GM18508 (cell line): ENCODE measurements around the gene TK1.
"Not testable (repeated sequence)": the region's sequence is repeated elsewhere in the genome, so short reads cannot be mapped to it uniquely, and the experiment has no call there.

Experiments used
- ATAC-seq: cut with Tn5 transposase; IDR thresholded peaks from one replicate; pipeline ENCODE4 v1.9.1; 2021; ENCODE audit warnings: moderate number of reproducible peaks; ENCODE audit not compliant: insufficient read depth, unreplicated experiment

TK1 gene, protein sequence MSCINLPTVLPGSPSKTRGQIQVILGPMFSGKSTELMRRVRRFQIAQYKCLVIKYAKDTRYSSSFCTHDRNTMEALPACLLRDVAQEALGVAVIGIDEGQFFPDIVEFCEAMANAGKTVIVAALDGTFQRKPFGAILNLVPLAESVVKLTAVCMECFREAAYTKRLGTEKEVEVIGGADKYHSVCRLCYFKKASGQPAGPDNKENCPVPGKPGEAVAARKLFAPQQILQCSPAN

DNA sequence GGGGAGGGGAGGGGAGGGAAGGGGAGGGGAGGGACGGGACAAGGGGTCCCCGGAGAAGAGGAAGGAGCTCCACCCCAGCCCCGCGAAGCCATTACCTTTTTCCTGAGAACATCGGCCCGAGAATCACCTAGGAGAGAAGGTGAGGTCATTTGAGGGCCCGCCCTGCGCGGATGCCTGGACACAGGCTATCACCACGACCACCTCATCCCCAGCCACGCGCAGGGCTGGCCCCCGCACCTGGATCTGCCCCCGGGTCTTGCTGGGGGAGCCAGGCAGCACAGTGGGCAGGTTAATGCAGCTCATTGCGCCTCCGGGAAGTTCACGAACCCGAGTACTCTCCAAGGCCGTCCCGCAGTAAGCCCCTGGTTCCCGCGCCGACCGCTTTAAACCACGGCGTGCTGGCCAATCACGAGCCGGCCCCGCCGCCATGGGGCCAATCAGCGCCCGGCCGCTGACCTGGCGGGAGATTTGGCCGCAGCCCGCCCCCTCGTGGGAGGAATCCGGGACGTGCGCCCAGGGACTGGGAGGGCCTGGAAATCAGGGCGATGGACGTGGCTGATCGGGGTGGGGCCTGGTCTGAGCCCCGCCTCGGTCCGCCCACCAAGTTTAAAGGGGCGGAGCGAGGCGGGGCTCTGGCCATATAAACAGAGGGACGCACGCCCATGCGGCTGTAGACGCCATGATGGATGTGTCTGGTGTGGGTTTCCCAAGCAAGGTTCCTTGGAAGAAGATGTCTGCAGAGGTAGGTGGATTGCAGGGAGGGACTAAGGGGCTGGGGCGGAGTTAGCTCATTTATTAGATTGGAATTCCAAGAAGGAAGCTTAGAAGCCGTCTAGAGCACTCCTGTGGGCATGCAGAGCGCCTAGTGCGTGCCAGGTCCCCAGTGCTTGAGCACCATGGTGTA is at the start of gene TK1, which contains the start of gene AFMID:
TSS of gene TK1 (minus strand) at position 361 of the 904 bp plus-strand sequence. CDS start at position 303, 58 bp downstream.
TSS of gene AFMID (plus strand) at position 671 of the 904 bp plus-strand sequence. CDS start at position 680, 9 bp downstream.
- ATAC-seq = peak; percentile 52

DNA sequence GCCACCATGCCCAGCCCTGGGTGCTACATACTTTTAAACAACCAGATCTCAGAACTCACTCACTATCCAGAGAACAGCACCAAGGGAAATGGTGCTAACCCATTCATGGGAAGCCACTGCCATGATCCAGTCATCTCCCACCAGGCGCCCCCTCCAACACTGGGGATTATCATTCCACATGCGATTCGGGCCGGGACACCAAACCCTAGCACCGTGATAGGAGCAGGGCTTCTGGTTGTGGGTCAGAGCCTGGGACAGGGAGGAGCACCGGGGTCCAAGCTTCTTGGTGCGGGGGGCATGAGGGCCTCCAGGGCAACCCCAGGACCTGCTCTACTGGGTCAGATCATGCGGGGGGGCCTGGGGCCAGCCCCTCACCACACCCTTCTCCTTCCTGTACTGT is 49.0 kb upstream of the TK1 start:
- ATAC-seq = no peak

DNA sequence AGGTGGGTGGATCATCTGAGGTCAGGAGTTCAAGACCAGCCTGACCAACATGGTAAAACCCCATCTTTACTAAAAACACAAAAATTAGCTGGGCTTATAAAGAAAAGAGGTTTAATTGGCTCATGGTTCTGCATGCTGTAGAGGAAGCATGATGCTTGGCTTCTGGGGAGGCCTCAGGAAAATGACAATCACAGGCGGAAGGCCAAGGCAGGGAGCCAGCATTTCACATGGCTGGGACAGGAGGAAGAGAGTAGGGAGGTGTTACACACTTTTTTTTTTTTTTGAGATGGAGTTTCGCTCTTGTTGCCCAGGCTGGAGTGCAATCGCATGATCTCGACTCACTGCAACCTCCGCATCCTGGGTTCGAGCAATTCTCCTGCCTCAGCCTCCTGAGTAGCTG is 48.2 kb upstream of the TK1 start:
- not testable (repeated sequence) for ATAC-seq

DNA sequence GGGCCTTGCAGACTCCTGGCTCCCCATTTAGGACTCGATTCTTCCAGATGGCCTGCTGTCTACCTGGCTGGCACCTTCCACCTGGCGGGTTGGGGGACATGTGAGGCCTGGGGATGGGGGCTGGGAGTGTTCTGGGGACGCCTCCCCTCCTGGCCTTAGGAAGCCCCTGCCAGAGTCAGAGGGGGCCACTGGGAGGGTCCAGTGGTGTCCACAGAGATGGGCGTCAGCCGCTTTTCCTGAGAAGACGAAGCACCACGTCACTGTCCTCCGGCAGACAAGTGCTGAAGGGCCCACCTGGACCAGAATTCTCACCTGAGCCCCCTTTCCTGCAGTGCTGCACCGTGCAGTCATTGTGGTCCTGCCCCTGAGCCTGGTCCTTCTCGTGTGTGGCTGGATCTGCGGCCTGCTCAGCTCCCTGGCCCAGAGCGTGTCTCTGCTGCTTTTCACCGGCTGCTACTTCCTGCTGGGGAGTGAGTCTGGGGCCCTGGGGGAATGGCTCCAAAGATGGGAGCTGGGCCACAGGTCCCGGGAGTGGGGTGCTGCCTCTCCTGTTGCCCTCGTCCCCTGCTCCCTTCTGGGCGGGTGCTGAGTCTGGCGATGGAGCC is 47.5 kb upstream of the TK1 start:
- no peak for ATAC-seq

DNA sequence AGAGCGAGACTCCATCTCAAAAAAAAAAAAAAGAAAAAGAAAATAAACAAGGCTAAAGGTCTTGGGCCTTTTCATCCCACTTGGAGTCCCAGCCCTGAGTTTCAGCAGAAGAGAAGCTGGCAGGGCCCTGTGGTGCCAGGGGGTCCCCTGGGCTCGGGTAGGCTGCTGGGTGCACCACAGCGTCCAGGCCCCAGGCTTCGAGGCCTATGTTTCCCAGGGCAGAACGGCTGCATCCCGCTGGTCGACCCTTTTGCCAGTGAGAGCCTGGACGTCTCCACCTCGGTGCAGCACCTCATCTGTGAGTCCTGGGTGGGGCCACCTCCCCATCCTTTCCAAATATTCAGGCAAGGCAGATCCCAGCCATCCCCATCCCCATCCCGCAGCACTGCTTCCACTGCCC is 46.8 kb upstream of the TK1 start:
- ATAC-seq = no peak

DNA sequence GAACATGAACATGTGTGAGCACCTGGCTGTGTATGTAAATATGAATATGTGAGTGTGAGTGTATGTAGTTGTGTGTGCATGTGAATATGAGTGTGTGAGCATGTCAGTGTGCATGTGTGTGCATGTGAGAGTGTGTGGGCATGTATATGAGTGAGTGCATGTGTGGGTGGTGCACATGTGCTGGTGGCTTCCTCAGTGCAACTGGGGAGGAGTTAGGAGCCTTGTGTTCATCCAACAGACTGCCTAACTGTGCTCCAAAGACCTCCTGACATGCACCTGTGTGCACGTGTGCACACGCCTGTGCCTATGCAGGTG is 46.0 kb upstream of the TK1 start:
- ATAC-seq = no peak

DNA sequence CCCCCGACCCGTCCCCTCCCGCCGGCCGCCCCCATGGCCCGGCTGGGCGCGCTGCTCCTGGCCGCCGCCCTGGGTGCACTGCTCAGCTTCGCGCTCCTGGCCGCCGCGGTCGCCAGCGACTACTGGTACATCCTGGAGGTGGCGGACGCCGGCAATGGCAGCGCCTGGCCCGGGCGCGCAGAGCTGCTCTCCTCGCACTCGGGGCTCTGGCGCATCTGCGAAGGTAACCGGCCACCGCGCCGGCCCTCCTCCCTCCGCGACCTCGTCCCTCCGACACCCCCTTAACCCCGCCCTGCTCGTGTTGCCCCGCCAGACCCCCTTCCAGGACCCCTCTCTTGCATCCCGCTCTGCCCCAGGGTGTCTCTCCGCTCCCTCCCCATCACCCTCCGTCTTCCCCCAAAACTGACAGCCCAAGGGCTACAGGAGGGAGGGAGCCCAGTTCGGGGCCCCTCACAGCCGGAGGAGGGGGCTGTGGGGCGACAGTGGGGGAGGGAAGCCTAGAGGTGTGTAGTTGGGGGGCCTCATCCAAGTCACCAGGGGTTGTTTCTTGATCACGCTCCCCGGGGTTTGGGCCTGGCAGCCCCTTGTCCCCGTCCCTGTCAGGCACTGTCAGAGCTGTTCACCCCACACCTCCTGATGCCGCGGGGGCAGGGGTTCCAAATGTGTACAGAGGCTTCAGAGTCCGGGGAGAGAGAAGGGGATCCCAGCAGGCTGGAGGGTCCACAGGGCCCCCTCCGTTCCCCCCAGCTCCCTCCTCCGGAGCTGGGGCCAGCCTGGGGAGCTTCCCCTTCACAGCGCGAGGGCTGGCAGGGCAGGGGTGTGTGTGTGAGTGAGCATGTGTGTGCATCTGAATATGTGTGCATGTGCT is 45.4 kb upstream of the TK1 start:
- ATAC-seq = no peak

DNA sequence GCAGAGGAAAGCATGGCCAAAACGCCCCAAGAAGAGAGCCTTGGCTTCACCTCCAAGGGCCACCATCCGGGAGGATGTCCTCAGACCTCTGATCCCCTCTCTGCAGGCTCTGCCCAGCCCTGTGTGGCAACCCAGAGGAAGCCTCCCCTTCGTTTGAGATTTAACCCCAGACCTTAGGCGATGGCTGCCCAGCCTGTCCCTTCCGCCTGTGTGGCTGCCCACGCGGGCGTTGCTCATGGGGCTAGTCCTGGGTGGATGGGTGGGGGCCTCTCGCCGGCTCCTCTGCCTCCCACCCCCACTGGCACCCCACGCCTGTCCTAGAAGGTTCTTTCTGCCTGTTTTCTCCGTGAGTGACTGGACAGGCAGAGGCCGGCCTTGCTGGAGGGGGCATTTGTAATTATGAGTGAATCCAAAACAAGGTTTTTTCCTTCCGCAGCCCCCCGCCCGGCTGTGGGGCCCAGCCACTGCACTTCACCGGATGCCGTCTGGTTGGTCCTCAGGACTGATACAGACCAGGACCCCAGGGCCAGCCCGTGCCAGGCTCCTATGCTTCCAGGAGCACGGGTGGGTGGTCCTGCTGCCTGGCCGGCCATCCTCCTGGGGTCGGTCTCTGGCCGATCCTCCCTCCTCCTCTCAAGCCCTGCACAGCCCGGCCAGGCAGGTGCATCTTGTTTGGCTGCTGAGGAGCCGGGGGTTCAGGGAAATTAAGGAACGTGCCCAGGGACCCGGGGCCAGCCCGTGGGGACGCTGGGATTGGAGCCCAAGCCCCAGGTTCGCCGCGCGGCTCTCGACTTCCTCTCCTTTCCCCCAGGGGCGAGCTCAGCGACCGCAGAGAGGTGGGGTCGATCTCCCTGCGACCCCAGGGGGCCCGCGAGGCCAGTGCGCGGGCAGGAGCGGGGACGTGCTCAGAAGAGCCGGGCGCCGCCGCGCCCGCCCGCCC is 44.4 kb upstream of the TK1 start, which contains the start of gene TMEM235:
TSS of gene TMEM235 (plus strand) at position 636 of the 940 bp plus-strand sequence. CDS start 393 bp downstream, outside the sequence.
- ATAC-seq = no peak

DNA sequence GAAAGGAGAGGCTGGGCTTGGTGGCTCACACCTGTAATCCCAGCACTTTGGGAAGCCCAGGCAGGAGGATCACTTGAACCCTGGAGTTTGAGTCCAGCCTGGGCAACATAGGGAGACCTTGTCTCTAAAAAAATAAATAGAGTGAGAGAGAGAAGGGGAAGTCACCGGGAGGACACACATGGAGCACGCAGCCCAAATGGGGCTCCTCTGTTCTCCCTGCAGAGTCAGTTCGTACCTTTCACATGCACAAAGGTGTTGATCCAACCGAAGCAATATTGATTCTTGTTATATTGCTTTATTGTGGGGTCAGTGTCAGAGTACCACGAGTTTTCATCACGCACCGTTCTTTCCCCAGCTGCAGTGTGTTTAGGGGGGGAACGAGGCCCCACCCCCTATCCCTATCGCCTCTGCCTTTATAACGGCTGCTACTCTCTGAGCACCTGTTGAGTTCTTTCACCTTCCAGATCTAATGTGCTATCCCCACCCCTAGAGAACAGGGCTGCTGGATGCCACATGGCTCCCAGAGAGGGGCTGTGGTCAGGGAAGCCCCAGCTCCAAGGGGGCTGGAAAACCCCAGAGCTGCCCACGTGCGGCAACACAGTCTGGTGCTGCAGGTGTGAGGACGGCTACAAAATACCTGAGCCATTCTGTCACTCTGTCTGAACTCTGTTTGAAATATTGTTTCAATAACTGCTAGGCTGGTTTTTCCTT is 43.6 kb upstream of the TK1 start:
- ATAC-seq = no peak

DNA sequence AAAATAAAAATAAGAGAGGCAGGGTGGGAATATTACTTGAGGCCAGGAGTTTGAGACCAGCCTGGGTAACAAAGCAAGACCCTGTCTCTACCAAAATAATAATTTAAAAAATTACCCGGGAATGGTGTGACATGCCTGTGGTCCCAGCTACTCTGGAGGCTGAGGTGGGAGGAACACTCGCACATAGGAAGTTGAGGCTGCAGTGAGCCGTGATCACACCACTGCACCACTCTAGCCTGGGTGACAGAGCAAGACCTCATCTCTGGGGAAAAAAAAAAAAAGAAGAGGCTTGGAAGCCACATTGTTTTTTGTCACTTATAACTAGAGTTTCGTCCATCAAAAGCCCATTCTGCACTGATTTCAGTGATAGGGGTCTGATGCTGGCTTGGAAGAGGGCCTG is 41.3 kb upstream of the TK1 start:
- ATAC-seq = no peak

DNA sequence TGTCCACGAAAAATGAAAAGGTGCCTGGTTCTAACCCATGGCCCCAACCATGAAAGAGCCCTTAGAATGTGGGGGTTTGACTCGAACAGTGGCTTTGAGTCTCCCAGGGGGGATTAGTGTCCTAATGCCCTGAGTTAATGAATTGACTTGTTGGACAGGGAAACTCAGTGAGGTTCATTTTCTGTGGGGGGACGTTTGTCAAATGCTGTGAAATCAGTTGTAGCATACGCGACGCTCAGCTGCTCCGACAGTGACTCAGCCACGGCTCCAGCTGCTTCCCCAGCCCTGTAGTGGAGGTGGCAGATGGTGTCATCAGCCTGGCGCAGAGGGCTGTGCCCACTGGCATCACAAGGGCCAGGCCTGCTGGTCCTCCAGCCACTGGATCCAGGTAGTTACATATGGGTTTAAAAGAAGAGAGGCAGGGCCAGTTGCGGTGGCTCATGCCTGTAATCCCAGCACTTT is 40.6 kb upstream of the TK1 start:
- no peak for ATAC-seq

DNA sequence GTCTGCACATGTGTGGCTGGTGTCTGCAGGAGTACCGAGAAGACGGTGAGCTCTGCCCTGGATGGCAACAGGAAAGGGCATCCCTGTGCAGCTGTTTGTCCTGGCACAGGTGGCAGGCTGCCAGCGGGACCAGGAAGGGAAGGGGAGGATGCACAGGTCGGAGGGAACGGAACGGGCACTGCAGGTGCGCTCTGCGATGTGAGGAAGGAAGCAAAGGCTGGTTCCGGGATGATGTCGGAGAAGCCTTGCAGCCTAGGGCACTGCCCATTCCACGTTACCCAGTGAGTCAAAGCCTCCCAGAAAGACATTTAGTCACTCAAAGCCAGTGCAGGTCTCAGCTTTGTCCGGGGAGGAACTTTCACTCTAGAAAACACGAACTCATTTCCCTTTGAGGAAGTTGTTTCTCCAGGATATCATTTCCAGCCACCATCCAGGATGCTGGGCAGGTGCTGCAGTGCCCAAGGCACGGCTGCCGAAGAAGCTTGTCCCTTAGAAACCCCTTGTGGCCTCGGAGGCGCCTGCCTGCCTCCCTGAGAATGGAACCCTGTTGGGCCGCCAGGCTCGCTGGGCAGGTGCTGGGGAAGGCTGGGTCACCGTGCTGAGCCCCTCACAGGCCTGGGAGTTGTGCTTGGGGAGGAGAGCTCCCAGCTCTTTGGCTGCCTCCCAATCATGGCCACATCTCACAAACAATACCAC is 40.1 kb upstream of the TK1 start:
- no peak for ATAC-seq

DNA sequence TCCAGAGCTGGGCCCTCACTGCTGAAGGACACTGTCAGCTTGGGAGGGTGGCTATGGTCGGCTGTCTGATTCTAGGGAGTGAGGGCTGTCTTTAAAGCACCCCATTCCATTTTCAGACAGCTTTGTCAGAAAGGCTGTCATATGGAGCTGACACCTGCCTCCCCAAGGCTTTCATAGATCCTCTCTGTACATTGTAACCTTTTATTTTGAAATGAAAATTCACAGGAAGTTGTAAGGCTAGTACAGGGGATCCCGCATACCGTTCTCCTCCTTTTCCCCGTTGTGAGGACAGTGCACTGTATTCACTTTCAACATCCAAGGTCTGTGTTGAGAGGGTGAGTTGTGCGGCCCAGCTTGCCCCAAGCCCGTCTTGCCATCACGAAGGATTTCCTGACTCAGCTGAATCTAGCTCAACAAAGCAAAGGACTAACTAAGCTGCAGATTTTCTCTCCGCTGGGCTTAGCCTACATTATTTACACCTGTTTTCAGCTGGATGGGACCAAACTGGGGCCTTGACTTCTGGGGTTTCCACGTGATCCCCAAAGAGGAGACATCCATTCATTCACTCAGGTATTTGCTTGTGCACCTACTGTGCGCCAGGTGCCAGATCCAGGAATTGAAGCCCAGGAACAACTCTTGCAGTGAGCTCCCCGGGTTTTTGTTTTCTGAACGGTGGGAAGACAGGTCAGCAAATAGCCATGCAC is 39.4 kb upstream of the TK1 start:
- ATAC-seq = no peak

DNA sequence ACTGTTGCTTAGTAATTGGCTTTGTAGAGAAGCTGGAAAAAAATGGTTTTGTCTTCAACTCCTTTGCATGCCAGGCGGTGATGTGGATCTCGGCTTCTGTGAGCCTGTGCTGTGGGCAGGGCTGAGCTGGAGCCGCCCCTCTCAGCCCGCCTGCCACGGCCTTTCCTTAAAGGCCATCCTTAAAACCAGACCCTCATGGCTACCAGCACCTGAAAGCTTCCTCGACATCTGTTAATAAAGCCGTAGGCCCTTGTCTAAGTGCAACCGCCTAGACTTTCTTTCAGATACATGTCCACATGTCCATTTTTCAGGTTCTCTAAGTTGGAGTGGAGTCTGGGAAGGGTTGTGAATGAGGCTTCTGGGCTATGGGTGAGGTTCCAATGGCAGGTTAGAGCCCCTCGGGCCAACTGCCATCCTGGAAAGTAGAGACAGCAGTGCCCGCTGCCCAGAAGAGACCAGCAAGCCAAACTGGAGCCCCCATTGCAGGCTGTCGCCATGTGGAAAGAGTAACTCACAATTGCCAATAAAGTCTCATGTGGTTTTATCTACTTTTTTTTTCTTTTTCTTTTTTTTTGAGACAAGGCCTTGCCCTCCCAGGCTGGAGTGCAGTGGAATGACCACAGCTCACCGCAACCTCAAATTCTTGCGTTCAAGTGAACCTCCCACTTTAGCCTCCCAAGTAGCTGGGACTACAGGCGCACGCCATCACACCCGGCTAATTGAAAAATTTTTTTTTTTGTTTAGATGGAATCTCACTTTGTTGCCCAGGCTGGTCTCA is 38.4 kb upstream of the TK1 start:
- no peak for ATAC-seq

DNA sequence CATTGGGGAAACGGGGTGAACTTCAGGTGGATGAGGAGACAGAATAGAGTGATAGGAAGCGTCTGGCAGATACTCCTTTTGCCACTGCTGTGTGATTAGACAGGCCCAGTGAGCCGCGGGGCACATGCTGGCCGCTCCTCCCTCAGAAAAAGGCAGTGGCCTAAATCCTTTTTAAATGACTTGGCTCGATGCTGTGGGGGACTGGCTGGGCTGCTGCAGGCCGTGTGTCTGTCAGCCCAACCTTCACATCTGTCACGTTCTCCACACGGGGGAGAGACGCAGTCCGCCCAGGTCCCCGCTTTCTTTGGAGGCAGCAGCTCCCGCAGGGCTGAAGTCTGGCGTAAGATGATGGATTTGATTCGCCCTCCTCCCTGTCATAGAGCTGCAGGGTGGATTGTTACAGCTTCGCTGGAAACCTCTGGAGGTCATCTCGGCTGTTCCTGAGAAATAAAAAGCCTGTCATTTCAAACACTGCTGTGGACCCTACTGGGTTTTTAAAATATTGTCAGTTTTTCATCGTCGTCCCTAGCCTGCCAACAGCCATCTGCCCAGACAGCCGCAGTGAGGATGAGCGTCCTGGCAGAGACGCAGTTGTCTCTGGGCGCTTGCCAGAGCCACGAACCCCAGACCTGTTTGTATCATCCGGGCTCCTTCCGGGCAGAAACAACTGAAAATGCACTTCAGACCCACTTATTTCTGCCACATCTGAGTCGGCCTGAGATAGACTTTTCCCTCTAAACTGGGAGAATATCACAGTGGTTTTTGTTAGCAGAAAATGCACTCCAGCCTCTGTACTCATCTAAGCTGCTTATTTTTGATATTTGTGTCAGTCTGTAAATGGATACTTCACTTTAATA is 37.6 kb upstream of the TK1 start:
- ATAC-seq = no peak

DNA sequence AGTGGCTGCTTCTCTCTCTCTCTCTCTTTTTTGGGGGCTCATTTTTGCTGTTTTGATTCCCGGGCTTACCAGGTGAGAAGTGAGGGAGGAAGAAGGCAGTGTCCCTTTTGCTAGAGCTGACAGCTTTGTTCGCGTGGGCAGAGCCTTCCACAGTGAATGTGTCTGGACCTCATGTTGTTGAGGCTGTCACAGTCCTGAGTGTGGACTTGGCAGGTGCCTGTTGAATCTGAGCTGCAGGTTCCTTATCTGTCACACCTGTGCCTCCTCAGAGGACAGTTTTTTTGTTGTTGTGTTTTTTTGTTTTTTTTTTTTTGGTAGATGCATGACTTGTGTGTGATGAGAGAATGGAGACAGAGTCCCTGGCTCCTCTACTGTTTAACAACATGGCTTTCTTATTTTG is 36.9 kb upstream of the TK1 start:
- no peak for ATAC-seq
